Activated B cell treated with CpG ODN at 0.5 μM for 24 hours (primary cell): ENCODE data around the gene EHBP1. TPM values are rescaled to one million over a fixed set of nuclear protein-coding genes. Genes with fewer than 3 reads are reported as not detected.

Source experiments
- ATAC-seq: fragments of 200-7000 bp; cut with Tn5 transposase; one replicate; pipeline ENCODE4 v1.10.0; 2021; ENCODE audit warnings: low read depth, mild to moderate bottlenecking, moderate library complexity
- CTCF ChIA-PET: fragments of 350-600 bp; sonication (Branson Sonifier 250); formaldehyde crosslinking; loops from one replicate; lab custom pipeline; 2021; ENCODE audit warnings: antibody characterized with exemption; lab: Charles Lee
- POLR2A ChIA-PET: fragments of 350-600 bp; sonication (Branson Sonifier 250); formaldehyde crosslinking; loops from one replicate; lab custom pipeline; 2021; ENCODE audit warnings: antibody characterized with exemption; lab: Charles Lee
- DNase-seq: peaks from one replicate; pipeline ENCODE4 v3.0.0; 2022
- H3K27ac Mint-ChIP-seq: one replicate; pipeline ENCODE4 v1.8.0; 2020; ENCODE audit warnings: mixed read lengths
- H3K27me3 Mint-ChIP-seq: one replicate; pipeline ENCODE4 v1.8.0; 2021; ENCODE audit warnings: mixed read lengths
- H3K36me3 Mint-ChIP-seq: one replicate; pipeline ENCODE4 v1.8.0; 2021; ENCODE audit warnings: low read depth, mixed read lengths
- H3K4me1 Mint-ChIP-seq: one replicate; pipeline ENCODE4 v1.8.0; 2021; ENCODE audit warnings: mixed read lengths
- H3K4me3 Mint-ChIP-seq: one replicate; pipeline ENCODE4 v1.8.0; 2020; ENCODE audit warnings: mild to moderate bottlenecking, mixed read lengths
- H3K9me3 Mint-ChIP-seq: one replicate; pipeline ENCODE4 v1.8.0; 2020; ENCODE audit warnings: mixed read lengths
- intact Hi-C: fragments of 100-400 bp; cut with micrococcal nuclease; formaldehyde crosslinking; loops from one replicate; pipeline ENCODE4 v1.15.1; 2024
- total RNA-seq: library from RNA; stranded (reverse); gene quantifications from 2 replicates; pipeline ENCODE4 v1.2.3, GENCODE V29; 2022
- TF ChIP-seq, protein P1 (sequence below): fragments of 200-600 bp; IDR thresholded peaks from one replicate; pipeline ENCODE4 v1.8.0; 2022; ENCODE audit warnings: antibody characterized with exemption, mild to moderate bottlenecking

The EHBP1 gene
- total RNA-seq, 1 donor from 2014 or later = 24.0 TPM

DNA sequence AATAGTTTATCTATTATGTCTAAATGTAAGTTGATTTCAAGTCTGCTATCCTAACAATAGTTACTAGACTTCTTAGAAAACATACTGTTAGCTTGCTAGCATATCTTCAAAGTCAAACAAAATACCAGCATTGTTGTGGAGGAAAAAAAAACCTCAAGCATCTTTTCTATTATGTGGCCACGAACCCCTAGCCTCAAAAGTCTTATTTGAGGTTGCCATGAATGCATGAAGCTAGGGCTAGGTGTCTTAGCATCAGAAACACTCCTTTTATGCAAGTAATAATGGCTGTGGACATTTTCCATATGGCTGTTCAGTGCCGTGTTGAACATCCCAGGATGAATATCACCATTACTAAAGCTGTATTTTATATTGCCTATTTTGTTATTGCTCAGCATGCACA is 258.5 kb downstream of the EHBP1 start:
- H3K9me3 Mint-ChIP-seq = no peaks in the 10 kb centered on the region
- no peak overlapping the region for H3K27ac Mint-ChIP-seq
- H3K4me1 Mint-ChIP-seq = no peaks in the 10 kb centered on the region
- H3K36me3 Mint-ChIP-seq = peaks cover 6% of the 10 kb centered on the region
- no peak for ATAC-seq
- no peak overlapping the region for H3K4me3 Mint-ChIP-seq
- CTCF ChIA-PET = no interaction called here
- POLR2A ChIA-PET = no interaction called here
- no peaks in the 10 kb centered on the region for H3K27me3 Mint-ChIP-seq
- TF ChIP-seq, protein P1, sequence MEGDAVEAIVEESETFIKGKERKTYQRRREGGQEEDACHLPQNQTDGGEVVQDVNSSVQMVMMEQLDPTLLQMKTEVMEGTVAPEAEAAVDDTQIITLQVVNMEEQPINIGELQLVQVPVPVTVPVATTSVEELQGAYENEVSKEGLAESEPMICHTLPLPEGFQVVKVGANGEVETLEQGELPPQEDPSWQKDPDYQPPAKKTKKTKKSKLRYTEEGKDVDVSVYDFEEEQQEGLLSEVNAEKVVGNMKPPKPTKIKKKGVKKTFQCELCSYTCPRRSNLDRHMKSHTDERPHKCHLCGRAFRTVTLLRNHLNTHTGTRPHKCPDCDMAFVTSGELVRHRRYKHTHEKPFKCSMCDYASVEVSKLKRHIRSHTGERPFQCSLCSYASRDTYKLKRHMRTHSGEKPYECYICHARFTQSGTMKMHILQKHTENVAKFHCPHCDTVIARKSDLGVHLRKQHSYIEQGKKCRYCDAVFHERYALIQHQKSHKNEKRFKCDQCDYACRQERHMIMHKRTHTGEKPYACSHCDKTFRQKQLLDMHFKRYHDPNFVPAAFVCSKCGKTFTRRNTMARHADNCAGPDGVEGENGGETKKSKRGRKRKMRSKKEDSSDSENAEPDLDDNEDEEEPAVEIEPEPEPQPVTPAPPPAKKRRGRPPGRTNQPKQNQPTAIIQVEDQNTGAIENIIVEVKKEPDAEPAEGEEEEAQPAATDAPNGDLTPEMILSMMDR = no peak
- intact Hi-C loops = no loop called here
- DNase-seq = no peak

DNA sequence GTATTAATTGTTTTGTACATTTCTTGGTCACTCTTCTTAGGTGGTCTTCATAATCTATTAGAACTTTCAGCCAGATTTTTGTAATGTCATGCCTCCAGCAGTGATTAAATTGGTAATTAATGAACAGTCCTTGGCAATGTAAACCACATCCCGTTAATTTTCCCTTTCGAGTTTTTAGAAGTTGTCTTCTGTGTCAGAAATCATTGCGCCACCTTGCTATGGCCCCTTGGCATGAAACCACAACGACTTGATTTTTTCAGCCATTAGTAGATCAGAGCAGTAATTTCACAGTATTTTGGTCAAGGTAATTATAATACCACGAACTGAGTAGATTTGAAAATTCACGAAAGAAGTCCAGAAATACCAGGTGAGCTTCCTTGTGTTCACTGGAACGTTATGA is 259.2 kb downstream of the EHBP1 start:
- TF ChIP-seq, protein P1 = no peak
- Mint-ChIP-seq H3K27me3 (no peaks in the 10 kb centered on the region), H3K4me1 (no peaks in the 10 kb centered on the region), H3K36me3 (peaks cover 4% of the 10 kb centered on the region), H3K9me3 (no peaks in the 10 kb centered on the region), H3K27ac (no peak overlapping the region), H3K4me3 (no peak overlapping the region)
- POLR2A ChIA-PET = no interaction called here
- DNase-seq (no peak), ATAC-seq (no peak)
- intact Hi-C loops = no loop called here
- CTCF ChIA-PET = no interaction called here

DNA sequence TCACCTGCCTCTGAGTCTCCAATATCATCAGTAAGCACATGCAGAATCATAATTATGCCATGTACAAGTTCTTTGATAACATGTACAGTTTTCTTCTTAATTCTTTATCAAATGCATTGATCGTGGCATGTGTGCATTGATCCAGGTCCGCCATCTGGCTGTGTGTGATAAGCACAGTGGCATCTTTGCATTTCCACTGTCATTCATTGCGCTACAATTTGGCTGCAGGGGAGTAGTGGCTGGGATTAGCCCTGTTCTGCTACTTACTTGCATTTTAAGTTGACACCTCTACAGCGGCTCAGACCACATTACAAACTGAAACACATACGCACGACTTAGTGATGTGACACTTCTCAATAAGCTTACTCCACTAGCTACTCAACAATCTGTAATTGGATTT is 261.5 kb downstream of the EHBP1 start:
- intact Hi-C loops = no loop called here
- POLR2A ChIA-PET = no interaction called here
- TF ChIP-seq, protein P1 = no peak
- ATAC-seq (no peak), DNase-seq (no peak)
- no peaks in the 10 kb centered on the region for H3K9me3 Mint-ChIP-seq
- H3K27me3 Mint-ChIP-seq = no peaks in the 10 kb centered on the region
- H3K4me1 Mint-ChIP-seq = no peaks in the 10 kb centered on the region
- peaks cover 4% of the 10 kb centered on the region for H3K36me3 Mint-ChIP-seq
- no peak overlapping the region for H3K4me3 Mint-ChIP-seq
- H3K27ac Mint-ChIP-seq = no peak overlapping the region
- CTCF ChIA-PET = no interaction called here

DNA sequence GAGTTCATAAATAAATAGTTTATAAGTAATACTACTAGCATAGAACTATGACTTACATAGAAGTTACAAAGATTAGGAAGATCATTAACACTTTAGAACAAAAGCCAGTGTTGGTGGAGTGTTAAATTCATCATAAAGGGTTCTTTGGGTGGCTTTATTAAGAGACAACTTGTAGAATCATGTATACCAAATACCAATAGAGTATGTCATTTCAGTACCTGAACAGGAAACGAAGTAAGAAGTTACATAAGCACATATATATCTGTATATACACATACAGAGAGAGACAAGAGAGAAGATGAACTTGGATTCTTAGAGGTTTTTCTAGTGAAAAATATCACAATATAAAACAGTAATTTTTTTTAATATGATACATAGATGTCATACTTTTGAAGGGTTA is 262.7 kb downstream of the EHBP1 start:
- TF ChIP-seq, protein P1 = no peak
- ChIA-PET POLR2A (no interaction called here), CTCF (no interaction called here)
- H3K9me3 Mint-ChIP-seq = no peaks in the 10 kb centered on the region
- ATAC-seq (no peak), DNase-seq (no peak)
- H3K4me3 Mint-ChIP-seq = no peak overlapping the region
- intact Hi-C loops = no loop called here
- H3K4me1 Mint-ChIP-seq = no peaks in the 10 kb centered on the region
- H3K36me3 Mint-ChIP-seq = peaks cover 4% of the 10 kb centered on the region
- H3K27ac Mint-ChIP-seq = no peak overlapping the region
- H3K27me3 Mint-ChIP-seq = no peaks in the 10 kb centered on the region

DNA sequence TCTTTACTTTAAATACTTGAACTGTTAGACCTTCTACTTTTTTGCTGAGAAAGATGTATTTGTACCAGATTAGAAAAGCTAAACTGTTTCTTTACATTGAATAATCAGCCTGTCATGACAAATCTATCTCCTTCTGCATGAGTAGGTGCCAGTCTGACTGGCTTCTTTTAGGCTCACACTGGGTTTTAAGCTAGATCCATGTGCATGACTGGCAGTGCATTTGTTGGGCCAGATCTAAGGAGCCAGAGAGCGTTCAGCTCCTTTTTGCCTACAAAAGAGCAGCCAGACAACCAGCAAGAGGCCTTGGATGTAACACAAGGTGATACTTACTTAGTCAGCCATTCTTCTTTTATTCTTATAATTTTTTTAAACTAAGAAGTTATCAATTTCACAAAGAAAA is 263.2 kb downstream of the EHBP1 start:
- CTCF ChIA-PET = no interaction called here

More for the DNA sequence above, 263.2 kb downstream of the EHBP1 start:
- Mint-ChIP-seq H3K4me1 (no peaks in the 10 kb centered on the region), H3K9me3 (no peaks in the 10 kb centered on the region), H3K27ac (no peak overlapping the region), H3K27me3 (no peaks in the 10 kb centered on the region), H3K36me3 (peaks cover 4% of the 10 kb centered on the region), H3K4me3 (no peak overlapping the region)
- no peak for DNase-seq
- POLR2A ChIA-PET = no interaction called here
- ATAC-seq = no peak
- TF ChIP-seq, protein P1 = no peak
- intact Hi-C loops = no loop called here
